Measurements from ENCODE around the gene PRM2.

DNA sequence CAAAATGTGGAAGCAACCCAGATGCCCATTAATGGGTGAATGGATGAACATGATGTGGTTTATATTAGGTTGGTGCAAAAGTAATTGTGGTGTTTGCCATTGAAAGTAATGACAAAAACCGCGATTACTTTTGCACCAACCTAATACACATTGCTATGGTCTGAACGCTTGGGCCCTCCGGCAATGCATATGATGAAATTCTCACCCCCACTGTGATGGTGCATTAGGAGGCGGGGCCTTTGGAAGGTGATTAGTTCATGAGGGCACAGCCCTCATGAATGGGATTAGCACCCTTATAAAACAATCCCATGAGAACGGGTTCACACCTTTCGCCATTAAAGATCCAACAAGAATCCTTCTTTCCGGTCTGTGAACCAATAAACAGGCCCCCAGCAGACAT lies 30.1 kb upstream of the PRM2 start:
- TF ChIP-seq POLR2A (IDR thresholded peaks at IDR 0.05) = no peak
- TF ChIP-seq, protein P1, sequence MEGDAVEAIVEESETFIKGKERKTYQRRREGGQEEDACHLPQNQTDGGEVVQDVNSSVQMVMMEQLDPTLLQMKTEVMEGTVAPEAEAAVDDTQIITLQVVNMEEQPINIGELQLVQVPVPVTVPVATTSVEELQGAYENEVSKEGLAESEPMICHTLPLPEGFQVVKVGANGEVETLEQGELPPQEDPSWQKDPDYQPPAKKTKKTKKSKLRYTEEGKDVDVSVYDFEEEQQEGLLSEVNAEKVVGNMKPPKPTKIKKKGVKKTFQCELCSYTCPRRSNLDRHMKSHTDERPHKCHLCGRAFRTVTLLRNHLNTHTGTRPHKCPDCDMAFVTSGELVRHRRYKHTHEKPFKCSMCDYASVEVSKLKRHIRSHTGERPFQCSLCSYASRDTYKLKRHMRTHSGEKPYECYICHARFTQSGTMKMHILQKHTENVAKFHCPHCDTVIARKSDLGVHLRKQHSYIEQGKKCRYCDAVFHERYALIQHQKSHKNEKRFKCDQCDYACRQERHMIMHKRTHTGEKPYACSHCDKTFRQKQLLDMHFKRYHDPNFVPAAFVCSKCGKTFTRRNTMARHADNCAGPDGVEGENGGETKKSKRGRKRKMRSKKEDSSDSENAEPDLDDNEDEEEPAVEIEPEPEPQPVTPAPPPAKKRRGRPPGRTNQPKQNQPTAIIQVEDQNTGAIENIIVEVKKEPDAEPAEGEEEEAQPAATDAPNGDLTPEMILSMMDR (IDR thresholded peaks at IDR 0.05) = no peak

Measured in gastroesophageal sphincter (tissue), 3 donors.